ENCODE results near the gene CCNYL1. TPM values are rescaled to one million over a fixed set of nuclear protein-coding genes. Genes with fewer than 3 reads are reported as not detected.

Gene CCNYL1
- total RNA-seq, 2 experiments from 2014 or later: 4.2 to 24.2 TPM

DNA sequence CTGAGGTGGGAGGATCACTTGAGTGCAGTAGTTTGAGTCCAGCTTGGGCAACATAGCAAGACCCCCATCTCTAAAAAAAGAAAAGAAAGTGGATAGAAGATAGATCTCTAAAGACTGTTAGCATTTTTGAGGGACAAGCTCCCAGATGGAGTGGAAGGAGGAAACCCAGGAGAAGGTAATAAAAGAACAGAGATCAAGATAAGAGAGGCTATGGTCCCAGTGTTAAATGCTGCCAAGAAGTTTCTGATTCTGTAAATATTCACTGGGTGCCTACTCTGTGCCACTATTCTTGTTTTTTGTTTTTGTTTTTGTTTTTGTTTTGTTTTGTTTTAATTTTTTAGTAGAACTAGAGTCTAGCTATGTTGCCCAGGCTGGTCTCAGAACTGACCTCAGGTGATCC lies 32.1 kb downstream of the CCNYL1 start:
- POLR2A ChIA-PET: interaction anchor here (0.6 to 2.1 kb wide), 5 partner anchors 15 to 438 kb away, joined by 3 to 7 read pairs (median 4); no protein-coding TSS in a partner anchor
- no peak overlapping the region for H3K4me2 ChIP-seq (ENCODE audit: low read length)
- no peaks in the 10 kb centered on the region for H4K20me1 ChIP-seq (ENCODE audit: insufficient read depth, low read length)
- H3K4me3 ChIP-seq (ENCODE audit: low read depth, low read length, poor library complexity, severe bottlenecking): no peak overlapping the region
- no peak overlapping the region for H2AFZ ChIP-seq (ENCODE audit: low read length)
- no peaks in the 10 kb centered on the region for H3K4me1 ChIP-seq (ENCODE audit: insufficient read depth, low read length, poor library complexity, severe bottlenecking)
- BruUV-seq (replicated peaks): no TSS peak
- no peak for TF ChIP-seq CTCF (conservative IDR thresholded peaks at IDR 0.05; ENCODE audit: low read length)
- TF ChIP-seq EZH2phosphoT487 (IDR thresholded peaks at IDR 0.05; ENCODE audit: borderline replicate concordance, low read depth, low read length): no peak
- H3K79me2 ChIP-seq (ENCODE audit: insufficient read depth, low read depth, low read length): no peaks in the 10 kb centered on the region
- intact Hi-C loops (cut with micrococcal nuclease; ENCODE audit: unreplicated experiment): no loop called here
- DNase-seq (ENCODE audit: low spot score): no peak
- H3K9me2 ChIP-seq (ENCODE audit: insufficient read depth, low read length): no peaks in the 10 kb centered on the region
- H3K27ac ChIP-seq (ENCODE audit: low read depth, low read length, poor library complexity, severe bottlenecking): no peak overlapping the region
- no peaks in the 10 kb centered on the region for H3K9me3 ChIP-seq (ENCODE audit: low read length)
- no peaks in the 10 kb centered on the region for H3K36me3 ChIP-seq (ENCODE audit: insufficient read depth, low read length)
- CTCF ChIA-PET (ENCODE audit: unreplicated experiment): no interaction called here

- DNase-seq (ENCODE audit: low spot score): no peak
- H3K79me2 ChIP-seq (ENCODE audit: insufficient read depth, low read depth, low read length): no peaks in the 10 kb centered on the region
- ChIA-PET POLR2A (interaction anchor here (0.9 to 2.1 kb wide), 3 partner anchors 14 to 39 kb away, joined by 3 to 6 read pairs (median 4); no protein-coding TSS in a partner anchor), CTCF (ENCODE audit: unreplicated experiment) (no interaction called here)
- TF ChIP-seq EZH2phosphoT487 (IDR thresholded peaks at IDR 0.05; ENCODE audit: borderline replicate concordance, low read depth, low read length) (no peak), CTCF (conservative IDR thresholded peaks at IDR 0.05; ENCODE audit: low read length) (no peak)
- H3K4me2 ChIP-seq (ENCODE audit: low read length): no peak overlapping the region
- no peaks in the 10 kb centered on the region for H3K9me3 ChIP-seq (ENCODE audit: low read length)
- no peak overlapping the region for H3K27ac ChIP-seq (ENCODE audit: low read depth, low read length, poor library complexity, severe bottlenecking)
- no peaks in the 10 kb centered on the region for H3K36me3 ChIP-seq (ENCODE audit: insufficient read depth, low read length)
- intact Hi-C loops (cut with micrococcal nuclease; ENCODE audit: unreplicated experiment): no loop called here
- no TSS peak for BruUV-seq (replicated peaks)
- H3K4me1 ChIP-seq (ENCODE audit: insufficient read depth, low read length, poor library complexity, severe bottlenecking): no peaks in the 10 kb centered on the region
- H3K9me2 ChIP-seq (ENCODE audit: insufficient read depth, low read length): no peaks in the 10 kb centered on the region
- H3K4me3 ChIP-seq (ENCODE audit: low read depth, low read length, poor library complexity, severe bottlenecking): no peak overlapping the region
- no peak overlapping the region for H2AFZ ChIP-seq (ENCODE audit: low read length)
- H4K20me1 ChIP-seq (ENCODE audit: insufficient read depth, low read length): no peaks in the 10 kb centered on the region
These were observed 32.6 kb downstream of the CCNYL1 start for GRCh38 chr2:207744050-207744449.

- H3K27ac ChIP-seq (ENCODE audit: low read depth, low read length, poor library complexity, severe bottlenecking): no peak overlapping the region
- H3K36me3 ChIP-seq (ENCODE audit: insufficient read depth, low read length): no peaks in the 10 kb centered on the region; the same call in 1 of the 2 replicates
- H2AFZ ChIP-seq (ENCODE audit: low read length): no peak overlapping the region
- no peak for DNase-seq (ENCODE audit: low spot score)
- BruUV-seq (replicated peaks): no TSS peak
- no peaks in the 10 kb centered on the region for H3K79me2 ChIP-seq (ENCODE audit: insufficient read depth, low read depth, low read length)
- no peaks in the 10 kb centered on the region for H3K9me2 ChIP-seq (ENCODE audit: insufficient read depth, low read length)
- H3K4me1 ChIP-seq (ENCODE audit: insufficient read depth, low read length, poor library complexity, severe bottlenecking): no peaks in the 10 kb centered on the region
- ChIA-PET POLR2A (interaction anchor here (2.1 kb wide), 1 partner anchor 18 kb away, joined by 6 read pairs; no protein-coding TSS in a partner anchor), CTCF (ENCODE audit: unreplicated experiment) (no interaction called here)
- intact Hi-C loops (cut with micrococcal nuclease; ENCODE audit: unreplicated experiment): no loop called here
- no peak overlapping the region for H3K4me2 ChIP-seq (ENCODE audit: low read length)
- H3K9me3 ChIP-seq (ENCODE audit: low read length): no peaks in the 10 kb centered on the region
- TF ChIP-seq CTCF (conservative IDR thresholded peaks at IDR 0.05; ENCODE audit: low read length) (no peak), EZH2phosphoT487 (IDR thresholded peaks at IDR 0.05; ENCODE audit: borderline replicate concordance, low read depth, low read length) (no peak)
- no peak overlapping the region for H3K4me3 ChIP-seq (ENCODE audit: low read depth, low read length, poor library complexity, severe bottlenecking)
- H4K20me1 ChIP-seq (ENCODE audit: insufficient read depth, low read length): no peaks in the 10 kb centered on the region
These were observed 33.0 kb downstream of the CCNYL1 start for GRCh38 chr2:207744451-207744850.
